CD14-positive monocyte (primary cell): ENCODE measurements around the gene SYNPO. TPM values are rescaled to one million over a fixed set of nuclear protein-coding genes. Genes with fewer than 3 reads are reported as not detected.

Source experiments
- DNase-seq, 3 donors: peaks; one replicate each; pipeline ENCODE4 v3.0.0-alpha.2; 2011 to 2022
- H2AFZ ChIP-seq: 2 replicates; pipeline ENCODE4 v1.6.0; 2012; ENCODE audit warnings: mild to moderate bottlenecking, low read depth, low read length, inconsistent platforms; ENCODE audit not compliant: insufficient read depth, poor library complexity, severe bottlenecking
- H3K27ac ChIP-seq, 2 donors: 1 replicate in 1 of 2; 2 replicates in 1 of 2; pipeline ENCODE4 v1.5.1; 2012 to 2013; ENCODE audit warnings: low read length in 2 of 2, control low read depth in 1 of 2, inconsistent platforms in 1 of 2, low read depth in 1 of 2, mild to moderate bottlenecking in 1 of 2
- H3K27me3 ChIP-seq, 2 donors: one replicate each; pipeline versions ENCODE4 v1.6.0 to v1.6.1; 2011 to 2013; ENCODE audit warnings: low read length in 2 of 2; ENCODE audit not compliant: control insufficient read depth in 2 of 2, insufficient read depth in 2 of 2
- H3K36me3 ChIP-seq, 2 donors: replicated peaks in 1 of 2; 1 replicate in 1 of 2; 2 replicates in 1 of 2; pipeline versions ENCODE4 v1.5.1 to v1.6.1; 2012 to 2013; ENCODE audit warnings: low read length in 2 of 2, control low read depth in 1 of 2, inconsistent platforms in 1 of 2, mild to moderate bottlenecking in 1 of 2; ENCODE audit not compliant: insufficient read depth in 2 of 2, control insufficient read depth in 1 of 2
- H3K4me1 ChIP-seq, 2 donors: 1 replicate in 1 of 2; 2 replicates in 1 of 2; pipeline versions ENCODE4 v1.5.1 to v1.6.1; 2012 to 2013; ENCODE audit warnings: low read length in 2 of 2, control low read depth in 1 of 2, inconsistent platforms in 1 of 2, mild to moderate bottlenecking in 1 of 2, moderate library complexity in 1 of 2; ENCODE audit not compliant: insufficient read depth in 2 of 2, control insufficient read depth in 1 of 2
- H3K4me2 ChIP-seq: replicated peaks from 2 replicates; pipeline ENCODE3; 2012; ENCODE audit warnings: low read length, moderate library complexity, mild to moderate bottlenecking; ENCODE audit not compliant: poor library complexity, severe bottlenecking; ENCODE audit errors: extremely low read depth
- H3K4me3 ChIP-seq, 3 experiments: fragments of 200-600 bp in 1 of 3; sonication (generic) in 1 of 3; replicated peaks in 1 of 3; 1 replicate in 2 of 3; 2 replicates in 1 of 3; pipeline ENCODE4 v1.5.1; 2011 to 2013; ENCODE audit warnings: low read length in 3 of 3, mild to moderate bottlenecking in 3 of 3, control low read depth in 2 of 3, low read depth in 2 of 3, inconsistent platforms in 1 of 3, moderate library complexity in 1 of 3
- H3K79me2 ChIP-seq: 2 replicates; pipeline ENCODE4 v1.6.0; 2012; ENCODE audit warnings: mild to moderate bottlenecking, control low read depth, inconsistent platforms, low read length, moderate library complexity; ENCODE audit not compliant: insufficient read depth
- H3K9ac ChIP-seq: 2 replicates; pipeline ENCODE4 v1.6.0; 2017; ENCODE audit warnings: low read length, mild to moderate bottlenecking; ENCODE audit not compliant: insufficient read depth, poor library complexity, severe bottlenecking
- H3K9me3 ChIP-seq, 2 donors: replicated peaks in 1 of 2; 1 replicate in 1 of 2; 2 replicates in 1 of 2; pipeline versions ENCODE4 v1.5.1 to v1.6.1; 2012 to 2013; ENCODE audit warnings: low read length in 2 of 2, control low read depth in 1 of 2; ENCODE audit not compliant: control insufficient read depth in 1 of 2, insufficient read depth in 1 of 2
- H4K20me1 ChIP-seq: 2 replicates; pipeline ENCODE4 v1.6.0; 2012; ENCODE audit warnings: mild to moderate bottlenecking, low read length, control low read depth, moderate library complexity; ENCODE audit not compliant: insufficient read depth
- H3K27ac Mint-ChIP-seq, 7 donors: one replicate each; pipeline ENCODE4 v1.8.0; 2020; ENCODE audit warnings: mild to moderate bottlenecking in 7 of 7, mixed read lengths in 7 of 7, moderate library complexity in 6 of 7, inconsistent platforms in 2 of 7
- H3K27me3 Mint-ChIP-seq, 3 donors: one replicate each; pipeline ENCODE4 v1.8.0; 2021 to 2022; ENCODE audit warnings: low read depth in 3 of 3, mild to moderate bottlenecking in 3 of 3, mixed read lengths in 3 of 3, moderate library complexity in 3 of 3, inconsistent platforms in 1 of 3
- H3K36me3 Mint-ChIP-seq, 2 donors: one replicate each; pipeline ENCODE4 v1.8.0; 2020; ENCODE audit warnings: mixed read lengths in 2 of 2, inconsistent platforms in 1 of 2, mild to moderate bottlenecking in 1 of 2
- H3K4me1 Mint-ChIP-seq: one replicate; pipeline ENCODE4 v1.8.0; 2020; ENCODE audit warnings: mild to moderate bottlenecking, mixed read lengths
- H3K4me3 Mint-ChIP-seq, 2 donors: one replicate each; pipeline ENCODE4 v1.8.0; 2020; ENCODE audit warnings: mild to moderate bottlenecking in 2 of 2, mixed read lengths in 2 of 2, moderate library complexity in 1 of 2
- H3K9me3 Mint-ChIP-seq, 7 donors: one replicate each; pipeline ENCODE4 v1.8.0; 2020 to 2022; ENCODE audit warnings: mixed read lengths in 7 of 7, mild to moderate bottlenecking in 6 of 7, moderate library complexity in 6 of 7, inconsistent platforms in 2 of 7
- WGBS: methylation state at CpG from one replicate; pipeline ENCODE4 v1.1.5; 2013; ENCODE audit warnings: missing lambda C conversion rate; ENCODE audit not compliant: insufficient coverage; 5-methylcytosine and 5-hydroxymethylcytosine counted together
- intact Hi-C, 2 donors: fragments of 100-400 bp; cut with micrococcal nuclease; formaldehyde crosslinking; loops; one replicate each; pipeline versions ENCODE4 v1.15.0 to v1.15.1; 2023
- polyA plus RNA-seq, 3 donors: library from polyadenylated mRNA; depleted of rRNA in 1 of 3; unstranded in 2 of 3; stranded (reverse) in 1 of 3; fragments of 300-500 nt in 2 of 3; fragments of >200 nt in 1 of 3; fragmentation: Illumina TruSeq in 2 of 3; gene quantifications; 1 replicate in 2 of 3; 2 replicates in 1 of 3; pipeline ENCODE4 v1.2.3, GENCODE V29; 2012 to 2021
- TF ChIP-seq, protein P1 (sequence below): fragments of 200-600 bp; IDR thresholded peaks from one replicate; pipeline ENCODE4 v1.8.0; 2022; ENCODE audit warnings: antibody characterized with exemption, mild to moderate bottlenecking

Gene SYNPO
- polyA plus RNA-seq, 3 donors: not detected

- TF ChIP-seq, protein P1, sequence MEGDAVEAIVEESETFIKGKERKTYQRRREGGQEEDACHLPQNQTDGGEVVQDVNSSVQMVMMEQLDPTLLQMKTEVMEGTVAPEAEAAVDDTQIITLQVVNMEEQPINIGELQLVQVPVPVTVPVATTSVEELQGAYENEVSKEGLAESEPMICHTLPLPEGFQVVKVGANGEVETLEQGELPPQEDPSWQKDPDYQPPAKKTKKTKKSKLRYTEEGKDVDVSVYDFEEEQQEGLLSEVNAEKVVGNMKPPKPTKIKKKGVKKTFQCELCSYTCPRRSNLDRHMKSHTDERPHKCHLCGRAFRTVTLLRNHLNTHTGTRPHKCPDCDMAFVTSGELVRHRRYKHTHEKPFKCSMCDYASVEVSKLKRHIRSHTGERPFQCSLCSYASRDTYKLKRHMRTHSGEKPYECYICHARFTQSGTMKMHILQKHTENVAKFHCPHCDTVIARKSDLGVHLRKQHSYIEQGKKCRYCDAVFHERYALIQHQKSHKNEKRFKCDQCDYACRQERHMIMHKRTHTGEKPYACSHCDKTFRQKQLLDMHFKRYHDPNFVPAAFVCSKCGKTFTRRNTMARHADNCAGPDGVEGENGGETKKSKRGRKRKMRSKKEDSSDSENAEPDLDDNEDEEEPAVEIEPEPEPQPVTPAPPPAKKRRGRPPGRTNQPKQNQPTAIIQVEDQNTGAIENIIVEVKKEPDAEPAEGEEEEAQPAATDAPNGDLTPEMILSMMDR: no peak
- Histone ChIP-seq H3K9ac (no peak overlapping the region), H3K36me3 (no peaks in the 10 kb centered on the region), H3K27ac (no peak overlapping the region), H2AFZ (no peak overlapping the region), H3K9me3 (no peaks in the 10 kb centered on the region), H3K4me3 (no peak overlapping the region), H3K4me1 (peaks cover 21 to 22% of the 10 kb centered on the region in 2 donors), H3K27me3 (peaks cover 11 to 29% of the 10 kb centered on the region in 2 donors), H3K79me2 (no peaks in the 10 kb centered on the region), H4K20me1 (no peaks in the 10 kb centered on the region), H3K4me2 (no peak overlapping the region)
- Mint-ChIP-seq H3K4me1 (peaks cover 28% of the 10 kb centered on the region), H3K4me3 (peak overlapping the region; percentile 20 to 42), H3K9me3 (peaks cover 0 to 6% (median 4%) of the 10 kb centered on the region in 7 donors), H3K27me3 (peaks cover 14 to 34% (median 21%) of the 10 kb centered on the region in 3 donors), H3K36me3 (peaks cover 0 to 7% of the 10 kb centered on the region in 2 donors), H3K27ac (no peak overlapping the region)
- WGBS: 60% methylated on average over 7 of the region's 10 CpGs
- intact Hi-C loops: no loop called here
- no peak for DNase-seq
Observed at GRCh38 chr5:150625831-150626746, 14.4 kb upstream of the SYNPO start.

DNA sequence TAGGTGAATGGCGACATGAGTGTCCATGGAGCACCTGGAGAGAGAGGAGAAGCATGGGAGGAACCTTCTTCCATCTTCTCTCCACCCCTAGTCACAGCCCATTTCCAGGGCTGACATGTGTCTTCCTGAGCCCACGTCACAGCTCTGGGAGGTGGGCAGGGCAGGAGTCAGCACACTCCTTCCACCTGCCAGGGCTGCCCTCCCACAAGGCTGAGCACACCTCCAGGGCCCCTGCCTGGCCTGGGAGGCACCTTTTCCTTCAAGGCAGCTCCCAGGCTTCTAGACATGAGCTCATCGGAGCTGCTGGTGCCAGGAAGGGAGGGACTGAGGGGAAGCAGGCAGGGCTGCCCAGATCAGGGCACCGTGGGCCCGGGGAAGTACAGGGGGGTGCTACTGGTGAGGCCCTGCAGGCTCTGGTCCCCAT lies 13.6 kb upstream of the SYNPO start:
- H3K4me1 ChIP-seq: peaks cover 21 to 22% of the 10 kb centered on the region in 2 donors
- intact Hi-C loops: no loop called here
- no peak overlapping the region for H3K27ac Mint-ChIP-seq
- H3K27ac ChIP-seq: no peak overlapping the region
- H4K20me1 ChIP-seq: no peaks in the 10 kb centered on the region
- 72% methylated on average over 3 of the region's 5 CpGs for whole genome bisulfite sequencing
- H3K4me3 ChIP-seq: no peak overlapping the region
- H3K9me3 ChIP-seq: no peaks in the 10 kb centered on the region
- TF ChIP-seq, protein P1: no peak
- no peak overlapping the region for H3K4me3 Mint-ChIP-seq
- no peak overlapping the region for H3K9ac ChIP-seq
- peaks cover 28% of the 10 kb centered on the region for H3K4me1 Mint-ChIP-seq
- H3K27me3 ChIP-seq: peaks cover 11 to 29% of the 10 kb centered on the region in 2 donors
- no peak for DNase-seq
- peaks cover 0 to 7% of the 10 kb centered on the region in 2 donors for H3K36me3 Mint-ChIP-seq
- H3K4me2 ChIP-seq: no peak overlapping the region
- no peaks in the 10 kb centered on the region for H3K36me3 ChIP-seq
- peaks cover 0 to 6% (median 4%) of the 10 kb centered on the region in 7 donors for H3K9me3 Mint-ChIP-seq
- no peaks in the 10 kb centered on the region for H3K79me2 ChIP-seq
- no peak overlapping the region for H2AFZ ChIP-seq
- H3K27me3 Mint-ChIP-seq: peaks cover 14 to 34% (median 20%) of the 10 kb centered on the region in 3 donors
